ENCODE data around the gene GPER1.

The GPER1 gene

GRCh38 chr7:1103789-1104515 is 16.0 kb downstream of the GPER1 start:
- Histone ChIP-seq H3K36me3 (replicated peaks) (no peaks in the 10 kb centered on the region; the same call in 1 of the 2 replicates), H3K4me1 (no peaks in the 10 kb centered on the region), H3K4me3 (no peak overlapping the region), H3K27me3 (ENCODE audit: low read depth) (no peaks in the 10 kb centered on the region), H3K9me3 (no peaks in the 10 kb centered on the region)
- no peak for DNase-seq (ENCODE audit: low spot score in 2 of 2)
- in situ Hi-C loops (cut with MboI; ENCODE audit: low sequenced_read_pairs): no loop called here

- Histone ChIP-seq H3K4me1 (no peaks in the 10 kb centered on the region), H3K36me3 (replicated peaks) (no peaks in the 10 kb centered on the region; the same call in 1 of the 2 replicates), H3K9me3 (no peaks in the 10 kb centered on the region), H3K4me3 (no peak overlapping the region), H3K27me3 (ENCODE audit: low read depth) (no peaks in the 10 kb centered on the region)
- in situ Hi-C loops (cut with MboI; ENCODE audit: low sequenced_read_pairs): no loop called here
- DNase-seq (ENCODE audit: low spot score in 2 of 2): no peak
Observed at GRCh38 chr7:1104516-1105179, 16.7 kb downstream of the GPER1 start.

DNA sequence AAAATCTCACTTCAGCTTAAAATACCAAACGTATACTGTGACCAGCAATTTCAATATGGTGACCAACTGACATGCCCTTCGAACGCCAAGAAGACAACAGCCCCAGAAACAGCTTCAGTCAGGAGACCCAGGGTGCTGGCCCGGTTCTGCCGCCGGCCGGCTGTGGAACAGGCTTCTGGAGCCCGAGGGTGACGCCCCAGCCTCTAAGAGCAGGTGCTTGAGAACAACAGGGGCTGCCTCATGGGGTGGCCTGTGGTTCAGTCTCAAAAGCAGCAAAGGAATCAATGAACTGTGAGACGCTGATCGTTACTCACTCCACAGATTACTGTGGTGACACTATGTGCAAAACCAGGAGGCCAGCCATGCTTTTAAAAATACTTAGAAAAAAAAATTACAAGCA is 17.3 kb downstream of the GPER1 start:
- DNase-seq (ENCODE audit: low spot score in 2 of 2): no peak
- no peaks in the 10 kb centered on the region for H3K27me3 ChIP-seq (ENCODE audit: low read depth)
- H3K4me3 ChIP-seq: no peak overlapping the region
- no peaks in the 10 kb centered on the region for H3K9me3 ChIP-seq
- in situ Hi-C loops (cut with MboI; ENCODE audit: low sequenced_read_pairs): no loop called here
- no peaks in the 10 kb centered on the region for H3K4me1 ChIP-seq
- H3K36me3 ChIP-seq (replicated peaks): no peaks in the 10 kb centered on the region; the same call in 1 of the 2 replicates

GRCh38 chr7:1106063-1106792 is 18.3 kb downstream of the GPER1 start:
- H3K4me1 ChIP-seq: no peaks in the 10 kb centered on the region
- H3K9me3 ChIP-seq: no peaks in the 10 kb centered on the region
- no peak overlapping the region for H3K4me3 ChIP-seq
- H3K27me3 ChIP-seq (ENCODE audit: low read depth): no peaks in the 10 kb centered on the region
- in situ Hi-C loops (cut with MboI; ENCODE audit: low sequenced_read_pairs): no loop called here
- no peaks in the 10 kb centered on the region; the same call in 1 of the 2 replicates for H3K36me3 ChIP-seq (replicated peaks)
- no peak for DNase-seq (ENCODE audit: low spot score in 2 of 2)

GRCh38 chr7:1106793-1107421 is 19.0 kb downstream of the GPER1 start:
- no peaks in the 10 kb centered on the region; the same call in 1 of the 2 replicates for H3K36me3 ChIP-seq (replicated peaks)
- H3K27me3 ChIP-seq (ENCODE audit: low read depth): no peaks in the 10 kb centered on the region
- no peak overlapping the region for H3K4me3 ChIP-seq
- no peaks in the 10 kb centered on the region for H3K9me3 ChIP-seq
- H3K4me1 ChIP-seq: no peaks in the 10 kb centered on the region
- in situ Hi-C loops (cut with MboI; ENCODE audit: low sequenced_read_pairs): no loop called here
- DNase-seq (ENCODE audit: low spot score in 2 of 2): no peak

GRCh38 chr7:1108264-1108920 is 20.5 kb downstream of the GPER1 start:
- H3K9me3 ChIP-seq: no peaks in the 10 kb centered on the region
- no peak for DNase-seq (ENCODE audit: low spot score in 2 of 2)
- H3K4me3 ChIP-seq: no peak overlapping the region
- in situ Hi-C loops (cut with MboI; ENCODE audit: low sequenced_read_pairs): no loop called here
- H3K27me3 ChIP-seq (ENCODE audit: low read depth): no peaks in the 10 kb centered on the region
- H3K4me1 ChIP-seq: no peaks in the 10 kb centered on the region
- no peaks in the 10 kb centered on the region; the same call in 1 of the 2 replicates for H3K36me3 ChIP-seq (replicated peaks)

DNA sequence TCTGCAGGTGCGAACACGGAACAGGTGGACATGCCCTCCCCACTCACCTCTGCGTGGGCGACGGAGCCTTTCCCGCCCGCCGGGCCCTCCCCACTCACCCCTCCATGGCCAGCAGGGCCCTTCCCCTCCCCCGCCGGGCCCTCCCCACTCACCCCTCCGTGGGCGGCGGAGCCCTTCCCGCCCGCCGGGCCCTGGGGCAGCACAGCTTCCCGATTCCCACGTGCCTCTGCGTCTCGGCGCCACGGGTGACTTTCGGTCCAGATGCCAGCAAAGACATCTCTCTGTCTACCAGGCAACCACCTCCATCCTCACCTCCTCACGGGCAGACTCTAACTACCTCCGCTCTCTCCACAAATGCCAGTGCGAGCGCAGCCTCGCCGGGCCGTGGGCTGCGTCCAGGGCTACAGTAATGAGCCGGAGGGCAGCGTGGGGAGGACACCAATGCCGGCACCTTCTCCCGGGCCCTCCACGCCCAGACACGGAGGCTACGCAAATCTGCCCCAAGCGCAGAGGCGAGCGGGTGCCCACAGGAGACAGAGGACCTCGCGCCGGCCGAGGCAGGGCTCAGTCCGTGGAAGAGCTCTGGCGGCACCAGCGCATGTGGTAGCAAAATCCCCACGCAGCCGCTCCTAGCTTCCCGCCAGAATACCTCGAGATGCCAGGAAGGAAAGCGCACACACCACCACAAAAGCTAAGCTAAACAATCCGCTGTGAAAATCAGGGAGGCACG is 21.8 kb downstream of the GPER1 start:
- no peak for DNase-seq (ENCODE audit: low spot score in 2 of 2)
- Histone ChIP-seq H3K4me1 (no peaks in the 10 kb centered on the region), H3K4me3 (no peak overlapping the region), H3K27me3 (ENCODE audit: low read depth) (no peaks in the 10 kb centered on the region), H3K36me3 (replicated peaks) (no peaks in the 10 kb centered on the region; the same call in 1 of the 2 replicates), H3K9me3 (no peaks in the 10 kb centered on the region)
- in situ Hi-C loops (cut with MboI; ENCODE audit: low sequenced_read_pairs): no loop called here

DNA sequence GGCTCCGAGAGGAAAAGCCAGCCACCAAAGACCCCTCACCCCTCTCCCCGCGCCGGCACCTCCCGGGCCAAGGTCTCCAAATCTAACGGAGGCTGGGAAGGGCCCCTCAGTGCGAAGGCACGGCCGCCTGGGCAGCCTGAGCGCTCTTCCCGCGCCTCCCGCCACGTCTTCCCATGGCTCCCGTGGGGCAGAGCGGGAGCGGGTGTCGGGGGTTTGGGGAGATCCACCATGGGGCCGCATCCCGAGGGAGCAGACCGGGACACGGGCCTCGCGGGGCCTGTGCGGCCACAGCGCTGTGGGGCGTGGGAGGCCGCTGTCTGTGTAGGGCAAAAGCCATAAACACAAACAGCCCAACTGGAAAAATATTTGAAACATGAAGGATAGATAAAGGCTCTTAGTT is 22.4 kb downstream of the GPER1 start:
- Histone ChIP-seq H3K36me3 (replicated peaks) (no peaks in the 10 kb centered on the region), H3K27me3 (ENCODE audit: low read depth) (no peaks in the 10 kb centered on the region), H3K4me1 (no peaks in the 10 kb centered on the region), H3K9me3 (no peaks in the 10 kb centered on the region), H3K4me3 (no peak overlapping the region)
- DNase-seq (ENCODE audit: low spot score in 2 of 2): no peak
- in situ Hi-C loops (cut with MboI; ENCODE audit: low sequenced_read_pairs): no loop called here

- DNase-seq (ENCODE audit: low spot score in 2 of 2): no peak
- no peaks in the 10 kb centered on the region for H3K27me3 ChIP-seq (ENCODE audit: low read depth)
- H3K36me3 ChIP-seq (replicated peaks): no peaks in the 10 kb centered on the region
- no peak overlapping the region for H3K4me3 ChIP-seq
- no peaks in the 10 kb centered on the region for H3K4me1 ChIP-seq
- in situ Hi-C loops (cut with MboI; ENCODE audit: low sequenced_read_pairs): no loop called here
- no peaks in the 10 kb centered on the region for H3K9me3 ChIP-seq
Observed at GRCh38 chr7:1111156-1111555, 23.2 kb downstream of the GPER1 start.

GRCh38 chr7:1112109-1112508 is 24.2 kb downstream of the GPER1 start:
- in situ Hi-C loops (cut with MboI; ENCODE audit: low sequenced_read_pairs): no loop called here
- no peak for DNase-seq (ENCODE audit: low spot score in 2 of 2)
- H3K36me3 ChIP-seq (replicated peaks): no peaks in the 10 kb centered on the region
- H3K4me1 ChIP-seq: no peaks in the 10 kb centered on the region
- H3K9me3 ChIP-seq: no peaks in the 10 kb centered on the region
- no peak overlapping the region for H3K4me3 ChIP-seq
- no peaks in the 10 kb centered on the region for H3K27me3 ChIP-seq (ENCODE audit: low read depth)

GRCh38 chr7:1112625-1113547 is 25.0 kb downstream of the GPER1 start:
- no peaks in the 10 kb centered on the region for H3K27me3 ChIP-seq (ENCODE audit: low read depth)
- no peaks in the 10 kb centered on the region for H3K9me3 ChIP-seq
- H3K4me3 ChIP-seq: no peak overlapping the region
- in situ Hi-C loops (cut with MboI; ENCODE audit: low sequenced_read_pairs): no loop called here
- H3K4me1 ChIP-seq: no peaks in the 10 kb centered on the region
- DNase-seq (ENCODE audit: low spot score in 2 of 2): no peak
- no peaks in the 10 kb centered on the region for H3K36me3 ChIP-seq (replicated peaks)

GRCh38 chr7:1113548-1113885 is 25.6 kb downstream of the GPER1 start:
- no peaks in the 10 kb centered on the region for H3K9me3 ChIP-seq
- no peak for DNase-seq (ENCODE audit: low spot score in 2 of 2)
- H3K36me3 ChIP-seq (replicated peaks): no peaks in the 10 kb centered on the region
- H3K4me3 ChIP-seq: no peak overlapping the region
- no peaks in the 10 kb centered on the region for H3K4me1 ChIP-seq
- H3K27me3 ChIP-seq (ENCODE audit: low read depth): no peaks in the 10 kb centered on the region
- in situ Hi-C loops (cut with MboI; ENCODE audit: low sequenced_read_pairs): no loop called here

Measured in HAP-1 (cell line).